Measurements from ENCODE around the gene SH2D7. TPM values are rescaled to one million over a fixed set of nuclear protein-coding genes. Genes with fewer than 3 reads are reported as not detected.
A peak's percentile ranks its signal among the peaks of the same experiment; 100 is the strongest.
"Not testable (repeated sequence)": the region's sequence is repeated elsewhere in the genome, so short reads cannot be mapped to it uniquely, and the experiment has no call there.

Gene SH2D7
- total RNA-seq, 1 donor from 2014 or later, result not detected

GRCh38 chr15:78130466-78131294 is 38.3 kb downstream of the SH2D7 start:
- no peak for DNase-seq (ENCODE audit: low spot score)
- no peak for ATAC-seq

GRCh38 chr15:78131295-78132061 is 39.1 kb downstream of the SH2D7 start, which contains the start of gene CIB2:
Gene CIB2 (minus strand): TSS chr15:78131445. CDS start chr15:78131215, 230 bp downstream.
- ATAC-seq, result peak; percentile 97

GRCh38 chr15:78133801-78134200 is 41.4 kb downstream of the SH2D7 start:
- DNase-seq (ENCODE audit: low spot score) (no peak), ATAC-seq (no peak)

More at GRCh38 chr15:78131295-78132061, 39.1 kb downstream of the SH2D7 start, which contains the start of gene CIB2:
- DNase-seq (ENCODE audit: low spot score), result peak; percentile 76

GRCh38 chr15:78139578-78139977 is 47.2 kb downstream of the SH2D7 start:
- ATAC-seq (peak; percentile 52), DNase-seq (ENCODE audit: low spot score) (no peak)

- DNase-seq (ENCODE audit: low spot score) (no peak), ATAC-seq (peak; percentile 95)
Measured at GRCh38 chr15:78140292-78140691, 47.9 kb downstream of the SH2D7 start.

- DNase-seq (ENCODE audit: low spot score) (no peak), ATAC-seq (no peak)
Measured at GRCh38 chr15:78142332-78142731, 50.0 kb downstream of the SH2D7 start.

- ATAC-seq (no peak), DNase-seq (ENCODE audit: low spot score) (no peak)
Measured at GRCh38 chr15:78146425-78147154, 54.2 kb downstream of the SH2D7 start.

GRCh38 chr15:78147566-78147965 is 55.2 kb downstream of the SH2D7 start:
- ATAC-seq (no peak), DNase-seq (ENCODE audit: low spot score) (no peak)

- ATAC-seq, result no peak
- DNase-seq (ENCODE audit: low spot score), result no peak
Measured at GRCh38 chr15:78148392-78149067, 56.2 kb downstream of the SH2D7 start.

- ATAC-seq (peak; percentile 98), DNase-seq (ENCODE audit: low spot score) (peak; percentile 100)
Measured at GRCh38 chr15:78149068-78149804, 56.9 kb downstream of the SH2D7 start, which contains the start of gene IDH3A. Gene IDH3A (plus strand): TSS chr15:78149362. CDS start chr15:78149404, 42 bp downstream.

- no peak for ATAC-seq
Measured at GRCh38 chr15:78149805-78150751, 57.7 kb downstream of the SH2D7 start.

GRCh38 chr15:78151075-78151474 is 58.7 kb downstream of the SH2D7 start:
- DNase-seq (ENCODE audit: low spot score); ATAC-seq: not testable (repeated sequence)

More at GRCh38 chr15:78149805-78150751, 57.7 kb downstream of the SH2D7 start:
- no peak for DNase-seq (ENCODE audit: low spot score)

Other genes starting within 250 kb of the SH2D7 start
- 50.4 TPM for gene TBC1D2B, start 14.8 kb upstream of the SH2D7 start, total RNA-seq
- 0.20 TPM for gene CIB2, start 38.9 kb downstream of the SH2D7 start, total RNA-seq
- 29.4 TPM for gene IDH3A, start 56.8 kb downstream of the SH2D7 start, total RNA-seq
- gene ACSBG1, start 142.0 kb downstream of the SH2D7 start, total RNA-seq, result not detected
- 0.86 TPM for gene DNAJA4, start 172.0 kb downstream of the SH2D7 start, total RNA-seq
- gene SKIC8, start 207.0 kb downstream of the SH2D7 start, total RNA-seq, result 22.1 TPM
- gene CRABP1, start 247.8 kb downstream of the SH2D7 start, total RNA-seq, result 0.40 TPM

All from left lobe of liver (tissue), 2 donors.